ENCODE results near the gene DENND6A.

The DENND6A gene

GRCh38 chr3:57692396-57693147 is at the start of gene DENND6A:
Gene DENND6A (minus strand): TSS chr3:57693077. CDS start chr3:57693018, 59 bp downstream.
- Histone ChIP-seq H3K9ac (ENCODE audit: low read length) (peak within 1 kb of the TSS; percentile 83), H3K27me3 (ENCODE audit: control insufficient read depth, insufficient read depth, low read length) (no peaks in the 10 kb centered on the region), H3K36me3 (ENCODE audit: control insufficient read depth, low read depth, low read length) (no peaks in the 10 kb centered on the region), H3K4me3 (ENCODE audit: low read length) (peak within 1 kb of the TSS; percentile 80), H3K9me3 (ENCODE audit: control insufficient read depth, low read depth, low read length) (no peaks in the 10 kb centered on the region), H3K4me1 (ENCODE audit: control insufficient read depth, low read depth, low read length) (no peaks in the 10 kb centered on the region), H3K27ac (ENCODE audit: low read length) (peak within 1 kb of the TSS; percentile 65)

GRCh38 chr3:57740027-57740426 is 47.1 kb upstream of the DENND6A start:
- no peak overlapping the region for H3K9ac ChIP-seq (ENCODE audit: low read length)
- H3K36me3 ChIP-seq (ENCODE audit: control insufficient read depth, low read depth, low read length): no peaks in the 10 kb centered on the region
- H3K4me3 ChIP-seq (ENCODE audit: low read length): no peak overlapping the region
- H3K27ac ChIP-seq (ENCODE audit: low read length): no peak overlapping the region
- no peaks in the 10 kb centered on the region for H3K9me3 ChIP-seq (ENCODE audit: control insufficient read depth, low read depth, low read length)
- no peaks in the 10 kb centered on the region for H3K27me3 ChIP-seq (ENCODE audit: control insufficient read depth, insufficient read depth, low read length)
- H3K4me1 ChIP-seq (ENCODE audit: control insufficient read depth, low read depth, low read length): no peaks in the 10 kb centered on the region

GRCh38 chr3:57738391-57738790 is 45.5 kb upstream of the DENND6A start:
- H3K27ac ChIP-seq (ENCODE audit: low read length): no peak overlapping the region
- no peak overlapping the region for H3K4me3 ChIP-seq (ENCODE audit: low read length)
- H3K9ac ChIP-seq (ENCODE audit: low read length): no peak overlapping the region
- no peaks in the 10 kb centered on the region for H3K9me3 ChIP-seq (ENCODE audit: control insufficient read depth, low read depth, low read length)
- no peaks in the 10 kb centered on the region for H3K36me3 ChIP-seq (ENCODE audit: control insufficient read depth, low read depth, low read length)
- no peaks in the 10 kb centered on the region for H3K27me3 ChIP-seq (ENCODE audit: control insufficient read depth, insufficient read depth, low read length)
- H3K4me1 ChIP-seq (ENCODE audit: control insufficient read depth, low read depth, low read length): no peaks in the 10 kb centered on the region

GRCh38 chr3:57737840-57738239 is 45.0 kb upstream of the DENND6A start:
- Histone ChIP-seq H3K9me3 (ENCODE audit: control insufficient read depth, low read depth, low read length) (no peaks in the 10 kb centered on the region), H3K27me3 (ENCODE audit: control insufficient read depth, insufficient read depth, low read length) (no peaks in the 10 kb centered on the region), H3K36me3 (ENCODE audit: control insufficient read depth, low read depth, low read length) (no peaks in the 10 kb centered on the region), H3K4me3 (ENCODE audit: low read length) (no peak overlapping the region), H3K4me1 (ENCODE audit: control insufficient read depth, low read depth, low read length) (no peaks in the 10 kb centered on the region), H3K9ac (ENCODE audit: low read length) (no peak overlapping the region), H3K27ac (ENCODE audit: low read length) (no peak overlapping the region)

GRCh38 chr3:57735405-57735804 is 42.5 kb upstream of the DENND6A start:
- H3K36me3 ChIP-seq (ENCODE audit: control insufficient read depth, low read depth, low read length): no peaks in the 10 kb centered on the region
- H3K9me3 ChIP-seq (ENCODE audit: control insufficient read depth, low read depth, low read length): no peaks in the 10 kb centered on the region
- no peaks in the 10 kb centered on the region for H3K27me3 ChIP-seq (ENCODE audit: control insufficient read depth, insufficient read depth, low read length)
- no peak overlapping the region for H3K4me3 ChIP-seq (ENCODE audit: low read length)
- no peak overlapping the region for H3K27ac ChIP-seq (ENCODE audit: low read length)
- no peaks in the 10 kb centered on the region for H3K4me1 ChIP-seq (ENCODE audit: control insufficient read depth, low read depth, low read length)
- H3K9ac ChIP-seq (ENCODE audit: low read length): no peak overlapping the region

- no peak overlapping the region for H3K4me3 ChIP-seq (ENCODE audit: low read length)
- no peaks in the 10 kb centered on the region for H3K4me1 ChIP-seq (ENCODE audit: control insufficient read depth, low read depth, low read length)
- H3K36me3 ChIP-seq (ENCODE audit: control insufficient read depth, low read depth, low read length): no peaks in the 10 kb centered on the region
- no peak overlapping the region for H3K27ac ChIP-seq (ENCODE audit: low read length)
- no peaks in the 10 kb centered on the region for H3K9me3 ChIP-seq (ENCODE audit: control insufficient read depth, low read depth, low read length)
- H3K9ac ChIP-seq (ENCODE audit: low read length): no peak overlapping the region
- no peaks in the 10 kb centered on the region for H3K27me3 ChIP-seq (ENCODE audit: control insufficient read depth, insufficient read depth, low read length)
These were observed 40.9 kb upstream of the DENND6A start for GRCh38 chr3:57733790-57734189.

GRCh38 chr3:57731311-57731710 is 38.4 kb upstream of the DENND6A start:
- H3K4me1 ChIP-seq (ENCODE audit: control insufficient read depth, low read depth, low read length): no peaks in the 10 kb centered on the region
- H3K9me3 ChIP-seq (ENCODE audit: control insufficient read depth, low read depth, low read length): no peaks in the 10 kb centered on the region
- no peak overlapping the region for H3K9ac ChIP-seq (ENCODE audit: low read length)
- no peaks in the 10 kb centered on the region for H3K27me3 ChIP-seq (ENCODE audit: control insufficient read depth, insufficient read depth, low read length)
- H3K4me3 ChIP-seq (ENCODE audit: low read length): no peak overlapping the region
- no peak overlapping the region for H3K27ac ChIP-seq (ENCODE audit: low read length)
- H3K36me3 ChIP-seq (ENCODE audit: control insufficient read depth, low read depth, low read length): no peaks in the 10 kb centered on the region

- H3K9ac ChIP-seq (ENCODE audit: low read length): no peak overlapping the region
- H3K4me1 ChIP-seq (ENCODE audit: control insufficient read depth, low read depth, low read length): no peaks in the 10 kb centered on the region
- no peaks in the 10 kb centered on the region for H3K9me3 ChIP-seq (ENCODE audit: control insufficient read depth, low read depth, low read length)
- H3K4me3 ChIP-seq (ENCODE audit: low read length): no peak overlapping the region
- H3K27me3 ChIP-seq (ENCODE audit: control insufficient read depth, insufficient read depth, low read length): no peaks in the 10 kb centered on the region
- H3K27ac ChIP-seq (ENCODE audit: low read length): no peak overlapping the region
- H3K36me3 ChIP-seq (ENCODE audit: control insufficient read depth, low read depth, low read length): no peaks in the 10 kb centered on the region
These were observed 37.8 kb upstream of the DENND6A start for GRCh38 chr3:57730682-57731081.

- no peaks in the 10 kb centered on the region for H3K9me3 ChIP-seq (ENCODE audit: control insufficient read depth, low read depth, low read length)
- H3K9ac ChIP-seq (ENCODE audit: low read length): no peak overlapping the region
- no peaks in the 10 kb centered on the region for H3K36me3 ChIP-seq (ENCODE audit: control insufficient read depth, low read depth, low read length)
- no peak overlapping the region for H3K4me3 ChIP-seq (ENCODE audit: low read length)
- no peaks in the 10 kb centered on the region for H3K4me1 ChIP-seq (ENCODE audit: control insufficient read depth, low read depth, low read length)
- no peaks in the 10 kb centered on the region for H3K27me3 ChIP-seq (ENCODE audit: control insufficient read depth, insufficient read depth, low read length)
- H3K27ac ChIP-seq (ENCODE audit: low read length): no peak overlapping the region
These were observed 36.6 kb upstream of the DENND6A start for GRCh38 chr3:57729334-57730045.

GRCh38 chr3:57727106-57727505 is 34.2 kb upstream of the DENND6A start:
- Histone ChIP-seq H3K4me1 (ENCODE audit: control insufficient read depth, low read depth, low read length) (no peaks in the 10 kb centered on the region), H3K4me3 (ENCODE audit: low read length) (no peak overlapping the region), H3K27ac (ENCODE audit: low read length) (no peak overlapping the region), H3K36me3 (ENCODE audit: control insufficient read depth, low read depth, low read length) (no peaks in the 10 kb centered on the region), H3K9me3 (ENCODE audit: control insufficient read depth, low read depth, low read length) (no peaks in the 10 kb centered on the region), H3K9ac (ENCODE audit: low read length) (no peak overlapping the region), H3K27me3 (ENCODE audit: control insufficient read depth, insufficient read depth, low read length) (no peaks in the 10 kb centered on the region)

GRCh38 chr3:57726397-57726796 is 33.5 kb upstream of the DENND6A start:
- Histone ChIP-seq H3K4me3 (ENCODE audit: low read length) (no peak overlapping the region), H3K27me3 (ENCODE audit: control insufficient read depth, insufficient read depth, low read length) (no peaks in the 10 kb centered on the region), H3K9me3 (ENCODE audit: control insufficient read depth, low read depth, low read length) (no peaks in the 10 kb centered on the region), H3K9ac (ENCODE audit: low read length) (no peak overlapping the region), H3K27ac (ENCODE audit: low read length) (no peak overlapping the region), H3K4me1 (ENCODE audit: control insufficient read depth, low read depth, low read length) (no peaks in the 10 kb centered on the region), H3K36me3 (ENCODE audit: control insufficient read depth, low read depth, low read length) (no peaks in the 10 kb centered on the region)

GRCh38 chr3:57718118-57718517 is 25.2 kb upstream of the DENND6A start:
- H3K4me1 ChIP-seq (ENCODE audit: control insufficient read depth, low read depth, low read length): no peaks in the 10 kb centered on the region
- H3K36me3 ChIP-seq (ENCODE audit: control insufficient read depth, low read depth, low read length): no peaks in the 10 kb centered on the region
- H3K27ac ChIP-seq (ENCODE audit: low read length): no peak overlapping the region
- no peaks in the 10 kb centered on the region for H3K27me3 ChIP-seq (ENCODE audit: control insufficient read depth, insufficient read depth, low read length)
- H3K9ac ChIP-seq (ENCODE audit: low read length): no peak overlapping the region
- no peaks in the 10 kb centered on the region for H3K9me3 ChIP-seq (ENCODE audit: control insufficient read depth, low read depth, low read length)
- no peak overlapping the region for H3K4me3 ChIP-seq (ENCODE audit: low read length)

All from iPS-18a (cell line).